HEK293 (cell line): ENCODE data around the gene PRPF31.
A peak's percentile ranks its signal among the peaks of the same experiment; 100 is the strongest.

Source experiments
- ATF2 ChIP-seq: fragments of 450-650 bp; formaldehyde crosslinking; IDR thresholded peaks from 2 replicates; pipeline ENCODE4 v1.5.1; 2016; ENCODE audit warnings: missing biosample characterization, missing genetic modification characterization, low read depth
- OVOL3 ChIP-seq: fragments of 450-650 bp; formaldehyde crosslinking; IDR thresholded peaks from 2 replicates; pipeline ENCODE4 v1.5.1; 2016; ENCODE audit warnings: missing biosample characterization, missing genetic modification characterization
- PBX3 ChIP-seq: sonication (generic); formaldehyde crosslinking; IDR thresholded peaks from 2 replicates; pipeline ENCODE4 v1.8.1; 2022; ENCODE audit warnings: mild to moderate bottlenecking, moderate library complexity, missing genetic modification reagents
- PRDM1 ChIP-seq: fragments of 450-650 bp; formaldehyde crosslinking; IDR thresholded peaks from 2 replicates; pipeline ENCODE4; 2016; ENCODE audit warnings: missing biosample characterization, missing genetic modification characterization
- PRDM4 ChIP-seq: fragments of 450-650 bp; formaldehyde crosslinking; IDR thresholded peaks from 2 replicates; pipeline ENCODE4 v1.5.1; 2017; ENCODE audit warnings: missing biosample characterization, missing genetic modification characterization
- ZBTB11 ChIP-seq: fragments of 450-650 bp; formaldehyde crosslinking; conservative IDR thresholded peaks from 2 replicates; pipeline ENCODE4 v1.5.1; 2016; ENCODE audit warnings: low read depth, missing biosample characterization, missing genetic modification characterization
- ZBTB26 ChIP-seq: fragments of 450-650 bp; formaldehyde crosslinking; optimal IDR thresholded peaks from 2 replicates; pipeline ENCODE3; 2016; ENCODE audit warnings: missing biosample characterization, mild to moderate bottlenecking, missing genetic modification characterization
- ZNF18 ChIP-seq: fragments of 450-650 bp; formaldehyde crosslinking; IDR thresholded peaks from 2 replicates; pipeline ENCODE4 v1.5.1; 2016; ENCODE audit warnings: missing biosample characterization, missing genetic modification characterization
- ZNF26 ChIP-seq: fragments of 450-650 bp; formaldehyde crosslinking; IDR thresholded peaks from 2 replicates; pipeline ENCODE4 v1.5.1; 2016; ENCODE audit warnings: missing biosample characterization, missing genetic modification characterization
- ZNF280D ChIP-seq: fragments of 450-650 bp; formaldehyde crosslinking; IDR thresholded peaks from 2 replicates; pipeline ENCODE4 v1.5.1; 2016; ENCODE audit warnings: missing biosample characterization, missing genetic modification characterization
- ZNF48 ChIP-seq: fragments of 450-650 bp; formaldehyde crosslinking; IDR thresholded peaks from 2 replicates; pipeline ENCODE4 v1.5.1; 2016; ENCODE audit warnings: missing biosample characterization, missing genetic modification characterization
- ZNF501 ChIP-seq: fragments of 450-650 bp; formaldehyde crosslinking; IDR thresholded peaks from 2 replicates; pipeline ENCODE4 v1.5.1; 2016; ENCODE audit warnings: missing biosample characterization, missing genetic modification characterization
- ZNF768 ChIP-seq: fragments of 450-650 bp; formaldehyde crosslinking; IDR thresholded peaks from 2 replicates; pipeline ENCODE4 v1.5.1; 2018; ENCODE audit warnings: missing biosample characterization, mild to moderate bottlenecking, missing genetic modification characterization

The PRPF31 gene

GRCh38 chr19:54158812-54159351, 43.3 kb downstream of the PRPF31 start (continued):
- TF ChIP-seq ZBTB11 (tag by site-specific recombination) (no peak), ATF2 (no peak), ZNF26 (tag by site-specific recombination) (no peak), ZNF280D (tag by site-specific recombination) (peak; percentile 33; the same call in 1 of the 2 replicates), ZNF501 (tag by site-specific recombination) (no peak), ZNF18 (tag by site-specific recombination) (no peak), PRDM1 (peak; percentile 62), ZNF768 (tag by site-specific recombination) (peak; percentile 77), ZBTB26 (tag by site-specific recombination) (peak; percentile 1), PRDM4 (tag by site-specific recombination) (0 out of 2 replicates have a peak, but pooled peaks have one; percentile 14), PBX3 (CRISPR knock-in tag) (no peak), ZNF48 (no peak), OVOL3 (tag by site-specific recombination) (no peak)
- TF ChIP-seq, all 188 proteins: peak for 9
